HepG2 (cell line): ENCODE results near the gene CADPS.

Source experiments
- CCAR2 ChIP-seq: fragments of 200-400 bp; formaldehyde crosslinking; optimal IDR thresholded peaks from 2 replicates; pipeline ENCODE3; 2018; ENCODE audit warnings: low read depth, mild to moderate bottlenecking, low read length, moderate library complexity
- CREM ChIP-seq, 2 experiments: sonication (generic) in 1 of 2; formaldehyde crosslinking in 1 of 2; IDR thresholded peaks; 2 replicates each; pipeline versions ENCODE4 v1.4.0 to v1.6.1; 2016 to 2020; ENCODE audit warnings: antibody characterized with exemption in 1 of 2, mild to moderate bottlenecking in 1 of 2, missing genetic modification reagents in 1 of 2
- ELF4 ChIP-seq: sonication (generic); formaldehyde crosslinking; IDR thresholded peaks from 2 replicates; pipeline ENCODE4 v1.5.0; 2020; ENCODE audit warnings: missing genetic modification reagents, mild to moderate bottlenecking, moderate library complexity, borderline replicate concordance
- FOXC1 ChIP-seq: sonication (generic); formaldehyde crosslinking; IDR thresholded peaks from 2 replicates; pipeline ENCODE4 v1.8.0; 2022; ENCODE audit warnings: mild to moderate bottlenecking, missing genetic modification reagents, borderline replicate concordance
- GABPA ChIP-seq, 2 experiments: IDR thresholded peaks; 2 replicates each; pipeline ENCODE4 v1.6.1; 2011 to 2016; ENCODE audit warnings: low read depth in 2 of 2, low read length in 1 of 2, missing biosample characterization in 1 of 2, missing genetic modification characterization in 1 of 2
- GABPB1 ChIP-seq: IDR thresholded peaks from 2 replicates; pipeline ENCODE4 v1.6.1; 2016; ENCODE audit warnings: mild to moderate bottlenecking, missing genetic modification reagents, moderate library complexity, missing compliant biosample characterization
- POLR2A ChIP-seq, 2 experiments: IDR thresholded peaks; 2 replicates each; pipeline ENCODE4 v1.6.1; 2011; ENCODE audit warnings: low read depth in 2 of 2, low read length in 2 of 2, mild to moderate bottlenecking in 1 of 2, moderate library complexity in 1 of 2; ENCODE audit not compliant: insufficient read depth in 1 of 2
- TCF12 ChIP-seq, 2 experiments: fragments of 450-650 bp in 1 of 2; sonication (generic) in 1 of 2; formaldehyde crosslinking in 1 of 2; IDR thresholded peaks; 2 replicates each; pipeline versions ENCODE4 v1.6.1 to v1.8.0; 2017 to 2022; ENCODE audit warnings: antibody characterized with exemption in 1 of 2, mild to moderate bottlenecking in 1 of 2, missing genetic modification reagents in 1 of 2, moderate library complexity in 1 of 2
- ZNF558 ChIP-seq: sonication (generic); formaldehyde crosslinking; IDR thresholded peaks from 2 replicates; pipeline ENCODE4 v1.9.0; 2022; ENCODE audit warnings: mild to moderate bottlenecking, missing genetic modification reagents, borderline replicate concordance
- ZNF747 ChIP-seq: sonication (generic); formaldehyde crosslinking; IDR thresholded peaks from 2 replicates; pipeline ENCODE4 v1.8.1; 2023; ENCODE audit warnings: missing genetic modification reagents, mild to moderate bottlenecking, borderline replicate concordance
- ZNF777 ChIP-seq: sonication (generic); formaldehyde crosslinking; IDR thresholded peaks from 2 replicates; pipeline ENCODE4 v1.4.0; 2020; ENCODE audit warnings: missing genetic modification reagents
- TF ChIP-seq, protein P1 (sequence below): sonication (generic); formaldehyde crosslinking; IDR thresholded peaks from 2 replicates; pipeline ENCODE4 v1.5.0; 2020; ENCODE audit warnings: mild to moderate bottlenecking, missing genetic modification reagents, moderate library complexity

DNA sequence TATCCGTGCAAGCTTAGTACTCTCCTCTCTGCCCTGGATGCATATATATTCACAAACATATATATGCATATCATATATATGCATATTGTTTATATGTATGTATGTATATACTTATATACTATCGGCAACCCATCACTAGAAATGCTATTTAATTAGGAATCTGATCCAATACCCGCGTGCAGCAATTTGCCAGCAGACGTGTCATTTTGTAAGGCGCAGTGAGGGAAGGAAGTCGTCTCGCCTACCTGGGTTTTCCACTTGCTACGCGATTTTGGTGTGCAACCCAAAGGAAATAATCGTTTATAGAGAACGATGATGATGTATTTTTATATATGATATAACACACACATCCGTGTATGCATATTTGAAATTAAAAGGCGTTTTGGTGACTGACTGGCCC is 496.3 kb downstream of the CADPS start:
- TF ChIP-seq TCF12 (IDR thresholded peaks at IDR 0.05) (no peak), TCF12 (CRISPR knock-in tag; IDR thresholded peaks at IDR 0.05) (no peak), GABPB1 (CRISPR knock-in tag) (no peak), FOXC1 (no peak), ZNF777 (CRISPR knock-in tag) (no peak), ELF4 (CRISPR knock-in tag) (no peak), CCAR2 (no peak), POLR2A (IDR thresholded peaks at IDR 0.05; ENCODE audit: insufficient read depth in 1 of 2, low read depth in 2 of 2, low read length in 2 of 2) (no peak), GABPA (IDR thresholded peaks at IDR 0.05; ENCODE audit: low read depth, low read length) (no peak), GABPA (CRISPR knock-in tag; IDR thresholded peaks at IDR 0.05; ENCODE audit: low read depth) (no peak), CREM (IDR thresholded peaks at IDR 0.05) (no peak), CREM (CRISPR knock-in tag; IDR thresholded peaks at IDR 0.05) (no peak), ZNF558 (CRISPR knock-in tag) (no peak), ZNF747 (no peak)
- TF ChIP-seq, protein P1, sequence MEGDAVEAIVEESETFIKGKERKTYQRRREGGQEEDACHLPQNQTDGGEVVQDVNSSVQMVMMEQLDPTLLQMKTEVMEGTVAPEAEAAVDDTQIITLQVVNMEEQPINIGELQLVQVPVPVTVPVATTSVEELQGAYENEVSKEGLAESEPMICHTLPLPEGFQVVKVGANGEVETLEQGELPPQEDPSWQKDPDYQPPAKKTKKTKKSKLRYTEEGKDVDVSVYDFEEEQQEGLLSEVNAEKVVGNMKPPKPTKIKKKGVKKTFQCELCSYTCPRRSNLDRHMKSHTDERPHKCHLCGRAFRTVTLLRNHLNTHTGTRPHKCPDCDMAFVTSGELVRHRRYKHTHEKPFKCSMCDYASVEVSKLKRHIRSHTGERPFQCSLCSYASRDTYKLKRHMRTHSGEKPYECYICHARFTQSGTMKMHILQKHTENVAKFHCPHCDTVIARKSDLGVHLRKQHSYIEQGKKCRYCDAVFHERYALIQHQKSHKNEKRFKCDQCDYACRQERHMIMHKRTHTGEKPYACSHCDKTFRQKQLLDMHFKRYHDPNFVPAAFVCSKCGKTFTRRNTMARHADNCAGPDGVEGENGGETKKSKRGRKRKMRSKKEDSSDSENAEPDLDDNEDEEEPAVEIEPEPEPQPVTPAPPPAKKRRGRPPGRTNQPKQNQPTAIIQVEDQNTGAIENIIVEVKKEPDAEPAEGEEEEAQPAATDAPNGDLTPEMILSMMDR, result no peak
